HG02678 (cell line): ENCODE results near the gene HOXD13.

Experiments
- ATAC-seq: cut with Tn5 transposase; IDR thresholded peaks from one replicate; pipeline ENCODE4 v1.9.1; 2021; ENCODE audit warnings: mild to moderate bottlenecking, moderate library complexity; ENCODE audit not compliant: unreplicated experiment

HOXD13 gene

GRCh38 chr2:176080540-176081375 lies 11.8 kb upstream of the HOXD13 start:
- no peak for ATAC-seq

DNA sequence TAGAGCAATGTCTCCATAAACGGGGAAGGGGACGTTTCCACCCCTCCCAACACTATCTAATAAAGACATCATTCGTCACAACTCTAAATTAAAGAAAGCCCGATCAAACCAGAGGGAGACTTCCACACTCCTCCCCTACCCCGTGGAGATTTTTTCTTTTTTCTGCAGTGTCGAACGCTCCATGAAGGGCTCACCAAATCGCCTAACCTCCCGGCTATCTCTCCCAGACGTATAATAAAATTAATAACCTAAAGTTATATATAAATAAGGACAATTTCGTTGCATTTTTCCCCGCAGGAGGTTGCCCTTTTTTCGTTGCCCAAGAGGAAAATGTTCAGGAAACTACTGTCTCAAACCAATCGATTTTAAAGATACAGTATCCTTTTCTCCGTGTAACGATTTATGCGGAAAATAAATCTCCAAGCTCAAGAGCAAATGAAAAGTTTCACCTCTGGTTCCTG lies 11.1 kb upstream of the HOXD13 start:
- no peak for ATAC-seq

DNA sequence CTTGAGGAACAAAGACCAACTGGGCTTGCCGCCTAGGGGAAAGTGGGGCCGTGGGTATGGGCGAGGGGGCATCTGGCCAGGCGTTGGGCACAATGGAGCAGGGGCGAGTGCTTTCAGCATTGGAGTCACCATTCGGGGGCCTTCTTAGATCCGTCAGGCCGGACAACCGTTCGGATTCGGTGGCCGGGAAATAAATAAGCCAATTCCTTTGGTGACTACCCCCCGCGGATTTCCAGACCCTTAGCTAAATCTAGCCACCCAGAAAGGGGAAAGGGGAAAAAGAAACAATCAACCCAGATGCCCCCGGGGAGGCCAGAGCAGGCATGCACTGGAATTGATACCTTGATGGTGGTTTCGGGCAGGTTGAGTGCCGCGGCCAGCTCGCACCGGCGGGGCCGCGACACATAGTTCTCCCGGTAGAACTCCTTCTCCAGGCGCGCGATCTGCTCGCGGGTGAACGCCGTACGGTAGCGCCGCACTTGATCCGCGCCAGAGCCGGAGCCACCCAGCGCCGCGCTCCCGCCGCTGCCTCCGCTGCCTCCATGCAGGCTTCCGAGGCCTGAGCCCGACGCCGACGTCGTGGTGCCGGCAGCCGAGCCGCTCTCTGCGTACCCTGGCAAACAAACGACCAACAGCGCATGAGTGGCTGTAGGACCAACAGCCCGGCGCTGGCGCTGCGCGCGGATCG lies 10.5 kb upstream of the HOXD13 start:
- ATAC-seq = no peak

DNA sequence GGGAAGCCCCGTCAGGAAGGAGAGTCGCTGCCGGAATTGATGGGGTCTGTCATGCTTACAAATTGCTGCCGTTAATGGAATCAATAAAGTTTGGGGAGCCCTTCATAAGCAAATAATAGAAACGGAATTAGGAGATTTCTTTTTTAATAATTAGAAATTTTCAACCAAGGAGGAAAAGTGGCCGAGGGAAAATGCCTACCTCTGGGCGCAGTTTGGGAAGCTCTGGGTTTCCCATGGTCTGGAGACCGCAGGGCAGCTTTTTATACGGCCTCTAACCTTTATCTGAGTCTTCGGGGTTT lies 10.0 kb upstream of the HOXD13 start:
- no peak for ATAC-seq

GRCh38 chr2:176082824-176083751 lies 9.4 kb upstream of the HOXD13 start:
- ATAC-seq = no peak

GRCh38 chr2:176083796-176084261 lies 8.7 kb upstream of the HOXD13 start, which contains the start of gene EVX2:
Gene EVX2 (minus strand): TSS chr2:176083962. CDS start chr2:176083776, 186 bp downstream.
- ATAC-seq = no peak

- no peak for ATAC-seq
These were observed 7.9 kb upstream of the HOXD13 start for GRCh38 chr2:176084611-176085119.

GRCh38 chr2:176085120-176085788 lies 7.3 kb upstream of the HOXD13 start:
- no peak for ATAC-seq

GRCh38 chr2:176085861-176086771 lies 6.4 kb upstream of the HOXD13 start:
- ATAC-seq = no peak

- ATAC-seq = no peak
These were observed 5.0 kb upstream of the HOXD13 start for GRCh38 chr2:176087330-176088047.

GRCh38 chr2:176088048-176088936 lies 4.2 kb upstream of the HOXD13 start:
- ATAC-seq = no peak

DNA sequence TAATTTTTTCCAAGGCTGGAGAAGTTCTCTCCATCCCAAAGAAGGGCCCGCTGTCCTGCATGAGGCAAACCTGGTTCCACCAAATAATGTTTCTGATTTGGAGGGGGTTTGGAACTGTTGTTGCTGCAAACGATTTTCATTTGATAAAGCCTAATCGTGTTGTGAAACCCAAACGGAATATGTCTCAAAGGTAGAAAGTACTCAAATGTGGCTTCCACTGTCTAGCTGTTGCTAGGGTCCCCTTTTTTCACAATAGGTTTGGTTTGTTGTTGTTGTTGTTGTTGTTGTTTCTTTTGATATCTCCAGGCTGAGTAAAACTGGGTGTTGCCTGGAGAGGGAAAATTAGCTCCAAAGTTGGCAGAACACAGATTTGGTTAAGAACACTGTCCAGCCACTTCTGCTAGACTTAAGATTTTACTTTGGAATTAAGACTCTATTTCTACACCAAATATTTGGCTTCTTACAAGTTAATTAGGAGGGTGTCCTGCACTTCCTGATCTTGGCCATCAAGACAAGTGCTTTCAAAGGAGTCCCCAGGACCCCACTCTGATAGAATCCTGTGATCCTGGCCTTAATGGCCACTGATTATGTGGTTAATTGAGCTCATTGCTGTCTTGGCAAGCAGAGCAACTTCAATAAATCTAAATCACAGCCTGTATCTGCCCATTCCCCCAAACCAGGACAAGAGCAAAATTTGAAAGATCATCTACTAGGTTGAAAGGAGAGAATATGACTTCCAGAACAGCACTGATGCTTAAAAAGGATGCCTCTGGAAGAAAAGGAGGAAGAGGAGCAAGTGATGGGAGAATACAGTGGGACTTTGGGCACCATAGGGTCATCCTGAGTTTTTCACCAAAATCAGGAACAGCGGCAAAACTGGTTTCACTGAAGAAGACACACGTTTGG lies 3.3 kb upstream of the HOXD13 start:
- ATAC-seq = no peak

GRCh38 chr2:176089843-176090395 lies 2.6 kb upstream of the HOXD13 start:
- no peak for ATAC-seq

- no peak for ATAC-seq
These were observed 1.7 kb upstream of the HOXD13 start for GRCh38 chr2:176090862-176091261.

- no peak for ATAC-seq
These were observed 927 bp upstream of the HOXD13 start for GRCh38 chr2:176091329-176092258.
